Fibroblast of mammary gland (primary cell): ENCODE results near the gene ACKR1.

Source experiments
- DNase-seq: peaks from one replicate; pipeline ENCODE4 v3.0.0-alpha.2; 2010; ENCODE audit warnings: low read depth
- H3K4me3 ChIP-seq: 2 replicates; pipeline ENCODE4 v1.5.1; 2011; ENCODE audit warnings: low read depth, mild to moderate bottlenecking, low read length, moderate library complexity; ENCODE audit not compliant: control insufficient read depth
- TF ChIP-seq, protein P1 (sequence below): conservative IDR thresholded peaks from 2 replicates; pipeline ENCODE4 v1.5.1; 2011; ENCODE audit warnings: low read depth, low read length, inconsistent platforms; ENCODE audit not compliant: control insufficient read depth, insufficient read depth

The ACKR1 gene

DNA sequence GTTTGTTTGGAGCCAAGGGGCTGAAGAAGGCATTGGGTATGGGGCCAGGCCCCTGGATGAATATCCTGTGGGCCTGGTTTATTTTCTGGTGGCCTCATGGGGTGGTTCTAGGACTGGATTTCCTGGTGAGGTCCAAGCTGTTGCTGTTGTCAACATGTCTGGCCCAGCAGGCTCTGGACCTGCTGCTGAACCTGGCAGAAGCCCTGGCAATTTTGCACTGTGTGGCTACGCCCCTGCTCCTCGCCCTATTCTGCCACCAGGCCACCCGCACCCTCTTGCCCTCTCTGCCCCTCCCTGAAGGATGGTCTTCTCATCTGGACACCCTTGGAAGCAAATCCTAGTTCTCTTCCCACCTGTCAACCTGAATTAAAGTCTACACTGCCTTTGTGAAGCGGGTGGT lies 1.4 kb downstream of the ACKR1 start:
- TF ChIP-seq, protein P1, sequence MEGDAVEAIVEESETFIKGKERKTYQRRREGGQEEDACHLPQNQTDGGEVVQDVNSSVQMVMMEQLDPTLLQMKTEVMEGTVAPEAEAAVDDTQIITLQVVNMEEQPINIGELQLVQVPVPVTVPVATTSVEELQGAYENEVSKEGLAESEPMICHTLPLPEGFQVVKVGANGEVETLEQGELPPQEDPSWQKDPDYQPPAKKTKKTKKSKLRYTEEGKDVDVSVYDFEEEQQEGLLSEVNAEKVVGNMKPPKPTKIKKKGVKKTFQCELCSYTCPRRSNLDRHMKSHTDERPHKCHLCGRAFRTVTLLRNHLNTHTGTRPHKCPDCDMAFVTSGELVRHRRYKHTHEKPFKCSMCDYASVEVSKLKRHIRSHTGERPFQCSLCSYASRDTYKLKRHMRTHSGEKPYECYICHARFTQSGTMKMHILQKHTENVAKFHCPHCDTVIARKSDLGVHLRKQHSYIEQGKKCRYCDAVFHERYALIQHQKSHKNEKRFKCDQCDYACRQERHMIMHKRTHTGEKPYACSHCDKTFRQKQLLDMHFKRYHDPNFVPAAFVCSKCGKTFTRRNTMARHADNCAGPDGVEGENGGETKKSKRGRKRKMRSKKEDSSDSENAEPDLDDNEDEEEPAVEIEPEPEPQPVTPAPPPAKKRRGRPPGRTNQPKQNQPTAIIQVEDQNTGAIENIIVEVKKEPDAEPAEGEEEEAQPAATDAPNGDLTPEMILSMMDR = no peak

DNA sequence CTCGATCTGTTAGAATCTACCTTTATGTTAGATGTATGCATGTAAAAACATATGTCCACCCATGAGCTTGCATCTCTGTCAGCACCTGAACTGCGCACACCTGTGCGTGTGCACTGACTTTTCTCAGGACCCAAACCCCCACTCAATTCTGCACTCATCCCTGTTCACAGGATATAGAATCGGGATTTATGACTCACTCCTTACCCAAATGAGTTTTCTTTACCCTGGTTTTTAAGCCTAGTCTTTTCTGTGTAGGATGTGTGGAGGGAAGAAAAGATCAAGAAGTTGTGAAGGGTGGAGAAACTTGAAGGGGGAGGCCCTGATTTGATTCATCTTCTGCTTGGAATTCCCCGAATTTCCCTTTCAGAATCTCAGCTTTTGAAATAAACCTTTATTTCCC lies 2.4 kb downstream of the ACKR1 start:
- H3K4me3 ChIP-seq = no peak overlapping the region
- DNase-seq = no peak
- TF ChIP-seq, protein P1 = no peak

More for the DNA sequence above, 1.4 kb downstream of the ACKR1 start:
- no peak overlapping the region for H3K4me3 ChIP-seq
- no peak for DNase-seq

DNA sequence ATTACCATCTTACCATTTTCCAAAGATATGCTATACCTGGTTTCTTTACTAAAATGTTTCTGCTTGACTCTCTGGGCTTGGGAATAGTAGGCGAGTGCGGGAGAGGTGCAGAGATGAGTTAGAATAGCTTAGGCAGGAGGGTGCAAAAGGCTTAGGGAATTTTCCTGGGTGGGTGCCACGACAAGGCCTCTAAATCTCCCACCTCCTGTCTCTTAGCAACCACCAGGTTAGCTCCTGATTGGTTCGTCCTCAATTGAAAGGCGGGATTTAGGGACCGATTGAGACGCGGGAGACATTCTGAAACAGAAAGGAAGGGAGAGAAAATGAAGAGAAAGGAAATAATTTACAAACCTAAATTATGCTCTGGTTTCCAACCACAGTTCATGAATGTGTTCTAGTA lies 3.1 kb downstream of the ACKR1 start:
- no peak overlapping the region for H3K4me3 ChIP-seq
- no peak for DNase-seq
- TF ChIP-seq, protein P1 = no peak

- H3K4me3 ChIP-seq = no peak overlapping the region
Measured at GRCh38 chr1:159208175-159208825, 3.6 kb downstream of the ACKR1 start.

GRCh38 chr1:159209061-159209460 lies 4.4 kb downstream of the ACKR1 start:
- DNase-seq = no peak
- H3K4me3 ChIP-seq = no peak overlapping the region
- TF ChIP-seq, protein P1 = no peak

More at GRCh38 chr1:159208175-159208825, 3.6 kb downstream of the ACKR1 start:
- TF ChIP-seq, protein P1 = no peak
- DNase-seq = no peak

DNA sequence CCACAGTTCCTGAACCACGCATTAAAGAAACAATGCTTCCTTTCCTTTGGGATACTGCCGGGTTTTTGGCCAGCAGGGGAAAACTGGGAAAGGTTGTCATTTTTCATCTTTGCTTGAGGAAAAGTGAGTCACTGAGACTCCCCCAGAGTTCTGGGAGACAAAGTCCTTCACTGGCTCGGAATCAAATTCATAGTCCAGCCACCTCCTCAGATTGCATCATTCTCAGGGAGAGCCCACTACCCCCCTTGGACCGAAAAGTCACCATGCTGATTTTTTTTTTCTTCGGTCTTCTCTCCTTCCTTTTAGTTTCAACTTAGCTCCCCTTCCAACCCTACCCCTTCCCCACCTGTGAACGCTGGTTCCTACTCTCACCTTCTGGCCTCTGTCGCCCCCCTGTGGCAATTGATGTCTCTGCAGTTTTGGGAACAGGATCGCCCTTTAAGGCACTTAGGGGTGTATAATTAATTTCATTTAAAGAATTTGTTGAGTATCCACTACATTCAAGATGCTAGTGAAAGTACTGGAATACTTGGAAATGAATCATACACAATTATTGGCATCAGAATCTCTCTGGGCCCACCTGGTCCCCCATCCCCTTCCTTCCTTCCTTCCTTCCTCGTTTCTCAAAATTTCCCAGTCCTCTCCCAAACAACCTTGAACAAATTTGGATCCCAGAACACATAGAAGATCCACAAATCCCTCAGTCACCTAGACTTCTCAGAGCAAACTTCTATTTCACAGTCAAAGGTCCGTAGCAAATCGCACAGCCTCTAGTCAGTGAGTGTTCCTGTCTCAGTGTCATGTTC lies 6.9 kb downstream of the ACKR1 start:
- no peak overlapping the region for H3K4me3 ChIP-seq
- peak; percentile 63 for DNase-seq
- TF ChIP-seq, protein P1 = peak; percentile 83
